ENCODE results near the gene HMGN2. TPM values are rescaled to one million over a fixed set of nuclear protein-coding genes. Genes with fewer than 3 reads are reported as not detected.

HMGN2 gene
- total RNA-seq, 1 donor: 223 TPM

Other genes starting within 250 kb of the HMGN2 start
- gene CEP85, start 238.2 kb upstream of the HMGN2 start, total RNA-seq: 9.3 and 13.0 TPM in 2 replicates
- gene SH3BGRL3, start 192.4 kb upstream of the HMGN2 start, total RNA-seq: 18.1 and 26.4 TPM in 2 replicates
- 2.9 and 5.6 TPM in 2 replicates for gene UBXN11, start 165.8 kb upstream of the HMGN2 start, total RNA-seq
- gene CD52, start 154.5 kb upstream of the HMGN2 start, total RNA-seq: not detected in 2 replicates
- not detected in 2 replicates for gene CRYBG2, start 118.3 kb upstream of the HMGN2 start, total RNA-seq
- not detected in 2 replicates for gene ZNF683, start 99.7 kb upstream of the HMGN2 start, total RNA-seq
- not detected in 2 replicates for gene LIN28A, start 61.6 kb upstream of the HMGN2 start, total RNA-seq
- gene DHDDS, start 40.1 kb upstream of the HMGN2 start, total RNA-seq: 57.7 and 69.1 TPM in 2 replicates
- gene RPS6KA1, start 57.3 kb downstream of the HMGN2 start, total RNA-seq: 3.2 and 6.9 TPM in 2 replicates
- 24.8 and 31.1 TPM in 2 replicates for gene ARID1A, start 223.6 kb downstream of the HMGN2 start, total RNA-seq